GM21423 (cell line): ENCODE measurements around the gene GFRA3.
"Not testable (repeated sequence)": the region's sequence is repeated elsewhere in the genome, so short reads cannot be mapped to it uniquely, and the experiment has no call there.

Experiments
- ATAC-seq: cut with Tn5 transposase; IDR thresholded peaks from one replicate; pipeline ENCODE4 v1.9.1; 2021; ENCODE audit warnings: mild to moderate bottlenecking, moderate library complexity; ENCODE audit not compliant: unreplicated experiment

The GFRA3 gene, protein sequence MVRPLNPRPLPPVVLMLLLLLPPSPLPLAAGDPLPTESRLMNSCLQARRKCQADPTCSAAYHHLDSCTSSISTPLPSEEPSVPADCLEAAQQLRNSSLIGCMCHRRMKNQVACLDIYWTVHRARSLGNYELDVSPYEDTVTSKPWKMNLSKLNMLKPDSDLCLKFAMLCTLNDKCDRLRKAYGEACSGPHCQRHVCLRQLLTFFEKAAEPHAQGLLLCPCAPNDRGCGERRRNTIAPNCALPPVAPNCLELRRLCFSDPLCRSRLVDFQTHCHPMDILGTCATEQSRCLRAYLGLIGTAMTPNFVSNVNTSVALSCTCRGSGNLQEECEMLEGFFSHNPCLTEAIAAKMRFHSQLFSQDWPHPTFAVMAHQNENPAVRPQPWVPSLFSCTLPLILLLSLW

DNA sequence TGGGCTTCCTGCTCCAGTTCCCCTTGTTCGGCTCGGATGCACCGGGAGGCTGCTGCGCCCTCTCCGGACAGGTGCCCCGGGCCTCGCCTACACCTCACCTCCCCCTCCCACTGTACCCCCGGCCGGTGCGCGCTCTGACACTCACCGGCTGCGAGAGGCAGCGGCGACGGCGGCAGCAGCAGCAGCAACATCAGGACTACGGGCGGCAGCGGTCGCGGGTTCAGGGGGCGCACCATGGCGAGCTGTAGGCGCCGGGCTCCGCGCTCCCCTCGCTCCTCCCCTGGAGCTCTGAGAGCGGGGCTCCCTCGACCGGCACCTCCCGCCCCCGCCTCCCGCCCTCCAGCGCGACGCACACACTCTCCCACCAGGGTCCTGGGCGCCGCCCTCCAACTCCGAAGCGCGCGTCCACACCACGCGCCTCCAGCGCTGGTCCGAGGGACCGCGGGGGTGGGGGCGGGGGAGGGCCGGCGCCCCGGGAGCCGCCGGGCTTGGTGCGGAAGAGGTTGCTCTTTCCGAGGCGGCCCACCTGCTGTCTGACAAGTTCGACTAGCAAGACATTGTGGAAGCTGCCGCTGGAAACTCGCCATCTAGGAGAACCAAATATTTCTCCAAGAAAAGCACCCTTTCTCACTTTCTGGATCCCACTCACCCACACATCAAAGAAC lies at the start of gene GFRA3:
Gene GFRA3, minus strand, starts transcription at position 433 of the 665 bp plus-strand sequence. Its CDS starts 197 bp downstream, at position 236.
- ATAC-seq: no peak

DNA sequence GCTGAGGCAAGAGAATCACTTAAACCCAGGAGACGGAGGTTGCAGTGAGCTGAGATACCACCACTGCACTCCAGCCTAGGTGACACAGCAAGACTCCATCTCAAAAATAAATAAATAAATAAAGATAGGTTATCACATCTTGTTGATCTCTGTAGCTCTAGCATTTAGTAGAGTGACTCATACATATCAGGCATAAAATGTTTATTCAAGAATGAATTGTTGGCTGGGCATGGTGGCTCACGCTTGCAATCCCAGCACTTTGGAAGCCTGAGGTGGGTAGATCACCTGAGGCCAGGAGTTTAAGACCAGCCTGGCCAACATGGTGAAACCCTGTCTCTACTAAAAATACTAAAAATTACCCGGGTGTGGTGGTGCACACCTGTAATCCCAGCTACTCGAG lies 43.8 kb upstream of the GFRA3 start:
- ATAC-seq: not testable (repeated sequence)

DNA sequence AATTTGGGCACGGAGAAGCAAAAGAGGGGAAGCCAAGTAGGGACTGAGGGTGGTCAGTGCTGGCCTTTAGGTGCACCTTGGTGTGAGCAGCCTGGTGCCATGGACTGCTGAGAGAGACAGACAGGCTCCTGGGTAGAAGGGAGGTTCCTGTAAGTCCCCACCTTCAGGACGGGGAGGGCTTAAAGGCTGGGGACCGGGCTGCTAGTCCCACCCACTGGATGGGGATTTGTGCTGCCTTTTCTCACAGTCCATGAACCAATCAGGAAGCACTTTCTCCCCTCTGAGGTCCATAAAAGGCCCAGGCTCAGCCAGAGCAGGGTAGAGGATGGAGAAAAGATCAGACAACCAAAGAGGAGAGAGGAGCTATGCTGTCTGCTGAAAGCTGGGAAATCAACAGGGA lies 41.9 kb upstream of the GFRA3 start:
- ATAC-seq: no peak

DNA sequence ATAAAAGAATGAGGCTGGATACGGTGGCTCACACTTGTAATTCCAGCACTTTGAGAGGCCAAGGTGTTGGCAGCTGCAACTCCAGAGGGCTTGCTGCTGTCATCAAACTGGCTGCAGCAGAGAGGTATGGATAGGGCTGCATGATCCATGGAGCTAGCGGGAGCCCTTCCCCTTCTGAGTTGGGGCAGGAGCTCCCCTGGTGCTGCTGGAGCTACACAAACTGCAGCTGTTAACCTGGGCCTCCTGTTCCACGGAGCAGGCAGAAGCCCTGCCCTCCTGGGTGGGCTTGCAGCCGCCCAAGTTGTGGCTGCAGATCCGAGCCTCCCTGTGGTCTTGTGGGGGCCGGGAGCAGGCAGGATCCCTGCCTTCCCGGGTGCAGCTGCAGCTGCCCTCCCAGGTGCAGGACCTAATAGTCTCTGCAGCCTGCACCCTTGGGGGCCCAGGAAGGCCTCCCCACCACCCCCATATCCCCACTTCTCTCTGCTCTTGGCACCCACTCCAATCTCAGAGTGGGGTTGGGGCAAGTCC lies 41.4 kb upstream of the GFRA3 start:
- ATAC-seq: no peak

DNA sequence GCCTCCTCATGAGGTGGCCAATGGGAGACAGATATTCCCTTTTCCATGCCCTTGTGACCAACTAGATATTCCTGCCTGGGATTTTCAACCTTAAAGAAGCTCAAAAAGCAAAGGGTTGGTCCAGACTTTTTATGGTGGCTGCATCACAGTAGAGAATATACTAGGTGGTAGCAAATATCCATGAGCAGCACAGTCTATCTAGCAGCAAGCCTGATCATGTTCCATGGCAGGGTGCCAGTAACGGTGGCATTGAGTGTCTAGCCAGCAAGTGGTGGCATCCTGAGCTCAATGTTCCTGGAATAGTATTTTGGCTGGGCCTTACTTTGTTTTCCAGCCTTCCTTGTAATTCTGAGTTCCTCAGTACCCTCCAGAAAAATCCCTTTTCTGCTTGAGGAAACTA lies 31.4 kb upstream of the GFRA3 start:
- ATAC-seq: no peak

DNA sequence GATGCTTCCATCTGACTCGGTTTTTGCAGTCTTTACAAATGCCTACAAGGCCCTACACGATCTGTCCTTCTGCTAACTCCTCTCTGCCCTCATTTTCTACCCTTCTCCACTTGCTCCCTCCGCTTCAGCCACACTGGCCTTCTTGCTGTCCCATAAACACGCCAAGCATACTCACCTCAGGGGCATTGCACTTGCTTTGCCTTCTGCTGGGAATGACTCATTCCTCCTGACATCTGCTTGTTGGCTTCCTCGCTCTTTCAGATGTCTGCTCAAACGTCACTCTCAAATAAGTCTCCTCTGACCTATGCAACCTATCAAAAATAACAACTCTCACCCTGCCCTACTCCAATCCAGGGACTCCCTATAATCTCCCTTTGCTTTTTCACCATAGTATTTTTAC lies 29.0 kb upstream of the GFRA3 start:
- no peak for ATAC-seq

DNA sequence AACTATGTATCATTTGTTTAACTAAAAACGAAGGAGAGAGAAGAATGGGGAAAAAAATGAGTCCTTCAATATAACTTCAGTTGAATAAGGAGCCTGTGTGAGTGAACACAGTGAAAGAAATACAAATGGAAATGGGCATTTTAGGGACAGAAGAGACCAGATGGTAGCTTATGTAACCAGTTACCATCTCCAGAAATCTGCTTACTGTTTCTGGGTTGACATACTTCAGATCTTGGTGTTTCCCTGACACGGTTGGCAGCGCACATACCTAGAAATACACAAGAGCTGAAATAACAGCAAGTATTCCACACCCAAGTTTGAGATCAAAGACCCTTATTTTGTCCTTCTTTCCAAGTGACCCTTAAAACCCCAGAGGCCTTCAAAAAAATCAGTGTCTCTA lies 14.9 kb upstream of the GFRA3 start:
- ATAC-seq: no peak

DNA sequence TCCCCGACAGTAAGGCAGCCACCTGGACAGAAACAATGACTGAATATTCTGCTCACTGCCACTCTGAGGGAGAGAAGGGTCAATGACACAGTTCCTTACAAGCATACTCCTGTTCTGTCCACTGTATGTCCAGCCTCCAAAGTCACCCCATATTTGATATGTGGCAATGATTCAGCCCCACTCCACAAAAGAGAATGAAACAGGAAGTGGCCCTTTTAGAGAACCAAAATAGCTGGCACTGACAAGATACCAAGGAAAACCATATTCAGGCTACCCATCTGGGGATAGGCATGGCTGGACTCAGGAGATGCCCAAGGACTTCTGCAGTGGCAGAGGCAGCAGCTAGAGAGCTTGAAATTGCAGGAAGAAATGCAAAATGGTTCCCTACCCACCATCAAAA lies 12.8 kb upstream of the GFRA3 start:
- no peak for ATAC-seq

DNA sequence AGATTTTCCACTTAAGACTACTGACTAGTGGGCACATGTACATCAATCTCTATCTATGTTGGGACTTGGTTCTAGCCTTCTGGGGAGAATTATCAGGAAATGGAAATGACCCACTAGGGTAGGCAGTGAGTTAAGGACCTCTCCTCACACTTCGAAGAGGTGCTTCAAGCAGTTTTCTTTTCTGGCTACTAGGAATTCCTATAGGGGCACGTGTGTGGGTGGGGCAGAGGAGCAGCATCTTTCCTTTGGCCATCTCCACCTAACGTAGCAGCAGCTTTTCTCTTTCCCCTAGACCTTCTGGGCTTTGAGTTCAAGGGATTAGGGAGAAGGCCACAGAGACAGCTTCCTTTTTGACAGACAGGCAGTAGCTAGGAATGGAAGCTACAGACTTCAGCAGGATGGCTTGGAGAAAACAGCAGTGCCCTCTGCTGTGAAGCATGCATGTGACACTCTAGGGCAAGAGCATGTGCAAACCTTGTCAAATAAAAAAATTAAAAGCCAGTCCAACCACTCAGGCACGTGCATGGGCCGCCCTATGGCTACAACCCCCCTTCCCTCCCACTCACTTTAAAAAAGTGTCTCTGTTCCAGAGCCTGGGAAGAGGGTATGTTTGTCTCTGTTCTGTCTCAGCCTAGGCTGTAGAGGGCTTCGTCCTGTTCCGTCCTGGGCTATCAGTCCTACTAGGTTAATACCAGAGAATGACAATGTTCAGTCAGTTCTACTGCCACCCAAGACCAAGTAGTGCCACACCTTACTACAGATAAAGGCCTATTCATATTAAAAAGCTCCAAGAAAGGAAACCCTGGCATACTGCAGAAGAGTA lies 8.7 kb upstream of the GFRA3 start:
- ATAC-seq: no peak

DNA sequence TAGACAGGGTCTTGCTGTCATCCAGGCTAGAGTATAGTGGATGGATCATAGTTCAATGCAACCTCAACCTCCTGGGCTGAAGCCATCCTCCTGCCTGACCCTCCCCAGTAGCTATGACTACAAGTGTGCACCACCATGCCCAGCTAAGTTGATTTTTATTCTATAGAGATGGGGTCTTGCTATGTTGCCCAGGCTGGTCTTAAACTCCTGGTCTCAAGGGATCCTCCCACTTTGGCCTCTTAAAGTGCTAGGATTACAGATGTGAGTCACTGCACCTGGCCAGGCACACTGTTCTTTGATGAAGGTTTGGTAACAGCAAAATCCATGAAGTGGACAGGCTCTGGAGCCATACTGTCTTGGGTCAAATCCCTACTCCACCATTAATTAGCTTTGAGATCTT lies 6.5 kb upstream of the GFRA3 start:
- no peak for ATAC-seq

DNA sequence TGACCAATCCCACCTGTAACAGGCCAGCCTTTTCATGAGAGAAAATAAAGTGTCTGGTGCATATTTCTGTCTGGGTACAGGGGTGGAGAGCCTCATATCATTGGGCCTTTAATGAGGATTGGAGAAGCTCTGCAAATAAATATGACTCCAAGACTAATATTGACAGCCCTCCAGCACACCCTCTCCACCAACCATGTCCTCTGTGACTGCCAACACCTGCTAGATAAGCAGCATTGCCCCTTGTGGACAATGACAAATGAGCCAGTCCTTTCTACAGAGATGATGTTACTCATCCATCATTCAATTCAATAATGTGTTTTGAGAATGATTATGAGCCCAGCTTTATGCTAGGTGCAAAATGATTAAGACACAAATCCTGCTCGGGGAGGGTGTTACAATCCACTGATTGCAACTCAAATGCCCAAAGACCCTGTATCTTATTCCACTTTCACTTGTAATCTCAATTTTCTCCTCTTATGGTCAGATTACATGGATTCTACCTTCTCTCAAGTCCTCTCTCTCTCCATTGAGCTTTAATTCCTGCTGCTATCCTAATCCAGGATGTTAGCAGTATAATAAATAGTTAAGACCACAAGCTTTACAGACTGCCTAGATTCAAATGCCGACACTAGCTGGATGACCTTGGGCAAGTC lies 2.1 kb upstream of the GFRA3 start:
- no peak for ATAC-seq

DNA sequence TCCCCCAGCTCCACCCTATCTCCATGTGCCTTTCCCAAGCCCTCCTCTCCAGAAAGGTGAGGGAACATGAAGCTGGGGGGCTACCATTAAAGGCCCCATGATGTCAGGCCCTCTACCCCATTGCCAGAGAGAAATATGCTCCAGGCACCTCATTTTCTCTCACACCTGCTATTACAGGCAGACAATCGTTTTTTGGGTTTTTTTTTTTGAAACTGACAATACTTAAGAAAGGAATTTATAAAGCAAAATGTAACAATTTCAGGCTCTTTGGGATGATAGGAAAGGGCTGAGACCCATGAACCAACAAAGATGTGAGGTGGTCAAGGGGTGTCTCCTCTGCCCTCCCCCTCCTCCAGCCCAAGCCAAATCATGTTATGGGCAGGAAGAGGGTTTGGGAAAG lies 1.5 kb upstream of the GFRA3 start:
- no peak for ATAC-seq

DNA sequence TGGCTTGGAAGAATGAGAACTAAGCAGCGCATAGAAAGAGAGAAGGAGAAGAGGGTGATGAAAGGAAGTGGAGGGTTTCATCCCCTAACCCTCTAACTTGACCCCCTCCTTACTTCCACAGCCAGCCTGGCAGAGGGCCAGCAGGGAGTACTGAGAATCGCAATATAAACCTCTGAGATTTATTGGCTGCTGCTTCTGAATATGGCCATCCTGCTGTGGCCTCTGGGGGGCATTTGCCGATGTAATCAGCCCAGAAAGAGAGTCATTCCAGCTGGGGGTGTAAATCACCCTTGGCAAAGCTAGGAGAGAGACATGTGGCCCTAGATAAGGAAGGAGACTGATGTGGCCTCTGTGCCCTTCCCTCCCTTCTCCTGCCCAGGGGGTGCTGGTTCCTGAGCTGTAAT lies 960 bp upstream of the GFRA3 start:
- no peak for ATAC-seq

DNA sequence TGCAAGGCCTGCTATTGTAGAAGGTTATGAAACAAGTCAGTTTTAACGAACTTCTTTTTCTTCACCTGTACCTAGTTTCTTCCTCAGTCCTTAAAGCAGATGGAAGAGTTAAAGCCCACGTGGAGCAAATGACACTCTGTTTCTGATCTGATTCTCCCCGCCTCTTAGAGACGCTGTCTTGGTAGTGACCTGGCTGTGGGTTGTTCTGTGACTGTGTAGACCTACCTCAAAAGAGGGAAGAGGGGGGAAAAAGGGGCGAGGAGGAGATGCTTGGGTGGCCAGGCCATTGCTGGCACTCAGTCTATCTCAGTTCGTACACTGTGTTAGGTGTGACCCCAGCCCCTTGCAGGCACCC lies 610 bp downstream of the GFRA3 start:
- ATAC-seq: no peak

DNA sequence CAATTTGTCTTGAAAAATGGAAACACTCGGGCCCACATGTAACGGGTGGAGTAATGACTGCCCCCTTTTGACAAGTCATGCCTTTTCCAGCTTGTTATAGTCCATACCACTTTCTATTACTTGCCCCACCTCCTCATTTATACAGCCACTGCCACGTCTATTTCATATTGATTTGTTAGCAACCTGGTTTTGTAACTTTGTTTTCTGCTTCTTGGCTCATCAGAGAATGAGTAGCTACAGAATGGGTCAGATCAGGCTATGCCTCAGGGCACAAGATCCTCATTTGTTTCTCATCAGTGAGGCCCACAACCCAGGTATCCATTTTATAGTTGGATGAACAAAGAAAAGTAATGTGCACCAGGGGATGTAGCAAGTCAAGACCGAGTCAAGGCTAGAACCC lies 1.7 kb downstream of the GFRA3 start:
- no peak for ATAC-seq

DNA sequence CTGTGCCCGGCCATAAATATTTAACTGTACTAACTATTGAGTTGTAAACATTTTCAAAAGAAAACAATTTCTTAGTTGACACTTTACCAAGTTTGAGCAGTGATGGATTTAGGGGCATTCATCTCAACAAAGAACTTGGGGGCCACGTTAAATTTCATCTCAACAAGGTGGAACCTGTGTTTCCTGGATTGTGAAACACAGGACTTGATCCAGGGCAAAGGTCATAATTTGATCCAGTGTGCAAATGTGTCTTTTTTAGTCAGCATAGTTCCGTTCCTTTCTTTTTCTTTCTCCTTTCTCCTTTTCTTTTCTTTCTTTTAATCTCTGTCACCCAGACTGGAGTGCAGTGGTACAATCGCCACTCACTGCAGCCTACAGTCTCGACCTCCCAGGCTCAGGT lies 3.1 kb downstream of the GFRA3 start:
- ATAC-seq: no peak

DNA sequence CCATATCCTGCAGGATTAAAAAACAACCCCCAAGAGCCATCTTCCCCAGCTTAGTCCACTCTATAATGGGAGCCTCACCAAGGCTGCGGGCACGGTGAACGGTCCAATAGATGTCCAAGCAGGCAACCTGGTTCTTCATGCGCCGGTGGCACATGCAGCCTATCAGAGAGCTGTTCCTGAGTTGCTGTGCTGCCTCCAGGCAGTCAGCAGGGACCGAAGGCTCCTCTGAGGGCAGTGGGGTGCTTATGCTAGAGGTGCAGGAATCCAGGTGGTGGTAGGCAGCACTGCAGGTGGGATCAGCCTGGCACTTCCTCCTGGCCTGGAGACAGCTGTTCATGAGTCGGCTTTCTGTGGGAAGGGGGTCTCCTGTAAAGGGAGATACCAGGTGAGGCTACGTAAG lies 10.2 kb downstream of the GFRA3 start:
- no peak for ATAC-seq

DNA sequence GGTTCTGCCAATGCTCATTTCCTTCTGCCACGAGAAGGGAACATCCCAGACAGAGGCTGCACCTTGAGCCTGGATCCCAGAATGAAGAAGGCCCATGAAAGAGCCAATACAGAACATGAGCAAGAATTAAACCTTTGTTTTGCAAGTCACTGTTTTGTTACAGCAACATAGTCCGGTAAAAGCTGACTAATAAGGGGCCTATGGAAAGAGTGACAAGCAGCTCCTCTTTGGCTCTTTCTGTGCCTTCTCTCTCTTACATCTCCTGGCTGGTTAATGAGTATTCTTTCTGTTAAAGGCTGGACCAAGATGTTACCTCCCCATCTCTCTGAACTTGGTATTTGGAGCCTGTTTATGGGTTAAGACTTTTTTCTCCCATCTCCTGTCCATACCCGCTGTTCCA lies 10.8 kb downstream of the GFRA3 start:
- no peak for ATAC-seq

DNA sequence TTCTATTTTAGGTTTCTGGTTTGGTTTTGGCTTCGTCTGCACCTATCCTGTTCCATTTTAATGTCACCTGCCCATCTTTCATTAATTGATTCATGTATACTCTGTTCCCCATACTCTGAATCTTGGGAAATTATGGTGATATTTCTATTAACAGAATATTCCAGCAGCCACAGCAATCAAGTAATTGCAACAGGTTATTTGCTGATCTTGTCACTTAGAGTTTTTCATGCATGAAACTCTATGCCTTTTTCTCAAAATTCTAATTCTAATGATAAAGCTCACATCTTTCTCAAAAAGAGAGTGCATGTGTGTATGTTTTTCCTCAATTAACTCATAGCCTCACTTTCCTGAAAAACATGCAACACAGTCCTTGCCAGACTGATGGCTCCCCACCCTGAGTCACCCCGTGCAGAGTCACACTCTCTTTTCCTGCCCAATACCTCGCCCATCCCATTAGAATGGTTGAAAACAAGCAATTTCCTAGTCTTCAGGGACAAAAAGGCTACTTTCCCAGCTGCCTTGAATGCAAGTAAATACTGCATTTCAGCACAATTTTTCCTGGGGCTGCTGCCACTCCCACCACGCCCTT lies 15.6 kb downstream of the GFRA3 start:
- ATAC-seq: no peak

DNA sequence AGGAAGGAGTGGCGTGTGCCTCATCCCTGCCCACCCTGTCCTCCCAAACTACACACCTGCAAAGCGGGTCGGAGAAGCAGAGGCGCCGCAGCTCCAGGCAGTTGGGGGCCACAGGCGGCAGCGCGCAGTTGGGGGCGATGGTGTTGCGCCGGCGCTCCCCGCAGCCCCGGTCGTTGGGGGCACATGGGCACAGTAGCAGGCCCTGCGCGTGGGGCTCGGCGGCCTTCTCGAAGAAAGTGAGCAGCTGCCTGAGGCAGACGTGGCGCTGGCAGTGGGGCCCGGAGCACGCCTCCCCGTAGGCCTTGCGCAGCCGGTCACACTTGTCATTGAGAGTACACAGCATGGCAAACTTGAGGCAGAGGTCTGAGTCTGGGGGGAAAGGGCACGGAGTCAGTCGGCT lies 16.8 kb downstream of the GFRA3 start:
- ATAC-seq: no peak

DNA sequence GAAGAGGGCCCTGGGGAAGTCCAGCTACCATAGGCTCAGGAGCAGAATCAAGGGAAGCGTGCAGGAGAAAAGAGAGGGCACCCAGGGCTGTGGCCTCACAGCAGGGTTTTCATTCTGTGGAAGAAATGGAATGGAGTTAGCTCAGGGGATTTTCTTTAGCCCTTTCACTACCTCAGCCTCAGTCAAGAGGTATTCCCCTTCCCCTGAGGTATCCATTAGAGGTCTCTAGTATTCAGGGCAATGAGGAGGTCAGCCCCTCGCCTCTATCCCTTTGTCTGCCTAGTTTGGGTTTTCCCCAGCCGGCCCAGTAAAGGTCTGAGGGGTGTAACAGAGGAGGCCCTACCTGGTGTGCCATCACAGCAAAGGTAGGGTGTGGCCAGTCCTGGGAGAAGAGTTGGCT lies 21.5 kb downstream of the GFRA3 start:
- ATAC-seq: no peak
